Measurements from ENCODE around the gene DBNL.

The DBNL gene

GRCh38 chr7:44061645-44062179 is 17.2 kb downstream of the DBNL start:
- DNase-seq (ENCODE audit: low read depth, low spot score), result no peak

DNA sequence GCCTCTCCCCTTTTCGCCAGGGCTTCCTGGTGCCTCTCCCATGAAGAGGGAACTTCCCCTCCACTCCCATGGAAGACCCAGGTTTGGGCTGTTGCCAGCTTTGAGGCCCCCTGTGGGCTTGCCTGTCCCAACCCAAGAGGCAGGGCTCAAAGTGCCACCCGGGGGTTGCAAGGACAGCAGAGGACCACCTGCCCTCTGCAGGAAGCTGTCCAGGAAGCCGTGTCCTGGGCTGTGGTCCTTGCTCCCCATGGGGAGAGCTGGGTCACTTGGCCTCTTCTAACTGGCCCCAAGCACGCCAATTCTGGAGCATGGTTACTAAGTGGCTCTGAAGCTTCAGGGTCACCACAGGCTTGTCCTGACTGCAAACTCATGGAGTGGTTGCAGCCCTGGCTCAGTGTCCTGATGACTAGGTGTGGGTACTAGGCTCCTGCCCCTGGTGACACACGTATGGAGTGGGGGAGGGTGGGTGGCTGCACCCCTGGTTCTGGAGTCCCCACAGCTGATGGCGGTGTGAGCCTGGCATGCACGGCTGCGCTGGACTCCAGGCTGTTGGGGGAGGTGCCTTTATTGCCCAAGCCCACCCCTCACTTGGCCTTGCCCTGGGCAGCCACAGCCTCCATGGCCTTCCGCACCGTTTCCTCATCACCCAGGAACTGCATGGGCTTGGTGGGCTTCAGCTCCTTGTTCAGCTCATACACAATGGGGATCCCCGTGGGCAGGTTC is 17.8 kb downstream of the DBNL start:
- DNase-seq (ENCODE audit: low read depth, low spot score), result no peak

DNA sequence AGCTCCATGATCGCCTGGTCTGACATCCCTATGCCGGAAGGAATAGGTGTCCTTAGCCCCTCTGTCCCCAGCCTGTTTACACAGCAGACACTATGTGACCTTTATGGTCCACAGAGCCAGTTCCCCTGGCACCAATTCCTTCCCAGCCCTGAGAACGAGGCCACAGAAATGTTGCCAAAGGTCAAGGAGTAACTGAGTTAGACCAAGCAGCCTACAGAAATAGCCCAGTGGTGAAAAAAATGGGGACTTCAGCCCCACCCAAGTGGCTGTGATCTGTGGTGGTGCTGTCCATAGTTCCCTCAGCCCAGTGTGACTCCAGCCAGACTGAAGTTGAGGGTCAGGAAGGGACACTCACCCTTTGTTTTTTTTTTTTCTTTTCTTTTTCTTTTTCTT is 18.4 kb downstream of the DBNL start:
- DNase-seq (ENCODE audit: low read depth, low spot score), result no peak

- no peak for DNase-seq (ENCODE audit: low read depth, low spot score)
Observed at GRCh38 chr7:44063547-44063893, 19.0 kb downstream of the DBNL start.

- no peak for DNase-seq (ENCODE audit: low read depth, low spot score)
Observed at GRCh38 chr7:44063894-44064651, 19.6 kb downstream of the DBNL start.

- no peak for DNase-seq (ENCODE audit: low read depth, low spot score)
Observed at GRCh38 chr7:44064791-44065430, 20.4 kb downstream of the DBNL start.

- no peak for DNase-seq (ENCODE audit: low read depth, low spot score)
Observed at GRCh38 chr7:44065431-44066110, 21.1 kb downstream of the DBNL start, which contains the start of gene PGAM2. Gene PGAM2 (minus strand): TSS chr7:44065567. CDS start chr7:44065529, 38 bp downstream.

DNA sequence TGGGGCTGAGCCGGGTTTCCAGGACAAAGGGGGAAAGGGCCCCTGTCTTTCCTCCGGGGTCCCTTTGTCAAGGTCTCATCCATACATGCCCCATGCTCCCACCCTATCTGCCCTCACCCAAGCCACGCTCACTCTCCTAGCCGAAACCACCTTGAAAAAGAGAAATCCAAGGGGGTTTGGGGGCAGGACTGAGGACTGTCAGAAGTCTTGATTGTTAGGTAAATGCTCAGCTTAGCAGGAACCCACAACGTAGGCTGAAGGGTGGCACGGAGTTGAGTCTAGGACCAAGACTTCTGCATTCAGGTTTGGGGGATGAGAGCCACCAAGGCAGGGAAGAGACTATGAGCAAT is 21.6 kb downstream of the DBNL start:
- no peak for DNase-seq (ENCODE audit: low read depth, low spot score)

GRCh38 chr7:44066494-44067063 is 22.1 kb downstream of the DBNL start:
- DNase-seq (ENCODE audit: low read depth, low spot score), result no peak

DNA sequence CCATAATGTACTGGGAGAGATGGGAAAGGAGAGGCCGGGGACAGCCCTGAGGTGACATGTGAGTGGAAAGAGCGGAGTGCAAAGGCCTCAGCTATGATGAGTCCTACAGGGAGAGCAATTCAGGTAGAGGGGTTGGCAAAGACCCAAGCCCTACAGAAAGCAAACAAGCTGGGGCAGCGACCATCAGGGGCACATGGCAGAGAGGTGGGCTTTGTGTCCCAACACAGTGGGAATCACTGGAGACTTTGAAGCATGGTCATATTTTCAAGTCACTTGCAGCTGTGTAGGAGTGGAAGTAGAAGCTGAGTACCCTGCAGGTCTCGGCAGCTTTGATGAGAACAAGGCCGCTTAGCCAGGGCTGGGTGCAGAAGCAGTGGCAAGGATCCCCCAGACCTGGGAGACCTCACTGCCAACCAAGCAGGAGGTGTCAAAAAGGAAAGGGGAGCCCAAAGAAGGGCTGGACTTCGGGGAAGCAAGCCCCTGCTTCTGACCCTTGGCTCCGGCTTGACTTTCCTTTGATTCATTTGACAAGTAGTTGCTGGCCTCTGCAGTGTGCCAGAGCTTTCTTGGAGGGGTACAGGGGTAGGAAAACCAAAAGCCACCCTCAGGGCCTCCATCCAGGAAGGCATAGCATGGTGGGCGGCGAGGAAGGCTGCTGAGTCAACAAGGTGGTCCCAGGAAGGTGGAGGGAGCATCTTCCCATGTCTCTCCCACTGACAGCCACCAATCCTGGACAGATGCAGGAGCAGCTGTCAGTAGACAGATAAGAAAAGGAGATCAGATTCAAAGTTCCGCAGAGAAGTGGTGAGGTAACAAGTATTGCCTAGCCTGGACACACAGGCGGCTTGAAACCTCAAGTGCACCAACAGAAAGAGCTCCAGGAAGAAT is 22.8 kb downstream of the DBNL start:
- no peak for DNase-seq (ENCODE audit: low read depth, low spot score)

- DNase-seq (ENCODE audit: low read depth, low spot score), result no peak
Observed at GRCh38 chr7:44068054-44068453, 23.6 kb downstream of the DBNL start.

DNA sequence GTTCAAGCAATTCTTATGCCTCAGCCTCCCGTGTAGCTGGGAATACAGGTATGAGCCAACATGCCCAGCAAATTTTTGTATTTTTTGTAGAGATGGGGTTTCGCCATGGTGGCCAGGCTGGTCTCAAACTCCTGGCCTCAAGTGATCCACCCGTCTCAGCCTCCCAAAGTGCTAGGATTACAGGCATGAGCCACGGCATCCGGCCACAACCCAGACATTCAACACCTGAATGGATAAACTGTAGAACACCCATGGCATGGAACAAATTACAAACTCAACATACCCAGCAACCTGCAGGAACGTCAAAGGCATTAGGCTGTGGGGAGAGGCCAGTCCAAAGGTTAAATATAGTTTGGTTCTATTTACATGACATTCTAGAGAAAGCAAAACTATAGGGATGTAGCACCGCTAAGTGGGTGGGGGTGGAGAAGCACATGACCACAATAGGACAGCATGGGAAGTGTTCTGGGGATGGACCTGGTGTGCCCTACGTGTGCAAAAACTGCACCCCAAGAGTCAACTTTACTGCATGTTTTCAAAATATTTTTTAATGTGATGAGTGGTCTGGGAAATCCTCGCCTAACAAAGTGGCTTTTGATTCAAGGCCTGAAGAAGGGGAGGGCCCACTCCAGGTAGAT is 27.3 kb downstream of the DBNL start:
- DNase-seq (ENCODE audit: low read depth, low spot score), result no peak

GRCh38 chr7:44072364-44073231 is 28.1 kb downstream of the DBNL start:
- no peak for DNase-seq (ENCODE audit: low read depth, low spot score)

DNA sequence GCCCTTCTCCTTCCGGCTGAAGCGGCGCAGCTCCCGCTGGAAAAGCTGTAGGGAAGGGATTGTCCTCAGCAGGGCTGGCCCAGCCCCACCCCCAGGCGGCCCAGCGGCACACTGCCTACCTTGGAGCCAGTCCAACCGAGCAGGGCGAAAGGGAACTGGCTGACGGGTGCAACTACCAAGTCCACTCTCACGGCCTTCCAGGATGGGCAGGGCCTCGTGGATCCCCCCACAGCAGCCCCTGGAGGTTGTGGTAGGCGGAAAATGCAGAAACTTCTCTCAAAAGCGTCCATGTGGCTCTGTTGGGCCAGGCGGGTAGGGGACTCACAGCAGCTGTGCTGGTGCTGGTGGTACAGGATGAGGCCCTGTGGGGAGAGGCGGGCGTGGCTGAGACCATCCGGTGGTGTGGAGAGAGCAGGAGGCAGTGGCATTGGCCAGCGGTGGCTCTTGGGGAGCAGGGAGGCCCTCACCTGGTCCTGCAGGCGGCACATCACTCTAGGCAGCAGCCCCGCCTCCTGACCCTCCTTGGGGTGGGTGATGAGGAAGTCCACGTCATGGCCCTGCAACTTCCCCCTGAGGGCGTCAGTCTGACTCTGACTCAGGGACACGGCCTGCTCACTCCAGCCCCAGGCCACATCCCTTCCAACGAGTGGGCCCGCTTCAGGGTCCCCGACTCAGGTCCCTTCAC is 29.3 kb downstream of the DBNL start:
- DNase-seq (ENCODE audit: low read depth, low spot score), result peak; percentile 12

DNA sequence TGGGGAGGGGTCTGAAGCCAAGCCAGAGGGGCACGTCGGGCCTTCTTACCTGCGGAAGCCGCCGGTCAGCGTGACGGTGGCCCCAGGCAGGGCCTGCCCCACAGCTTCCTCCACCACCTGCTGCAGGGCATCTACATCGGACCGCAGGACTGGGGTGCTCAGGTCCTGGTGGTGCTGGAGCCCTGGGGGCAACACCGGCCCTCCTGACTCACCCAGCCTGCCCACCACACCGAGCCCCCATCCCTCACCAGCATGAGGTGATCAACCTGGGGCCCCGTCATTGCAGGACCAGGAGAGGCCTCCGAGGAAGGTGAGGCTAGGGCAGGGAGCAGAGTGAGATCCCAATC is 29.8 kb downstream of the DBNL start:
- DNase-seq (ENCODE audit: low read depth, low spot score), result no peak

- no peak for DNase-seq (ENCODE audit: low read depth, low spot score)
Observed at GRCh38 chr7:44075296-44076075, 31.0 kb downstream of the DBNL start.

- no peak for DNase-seq (ENCODE audit: low read depth, low spot score)
Observed at GRCh38 chr7:44076101-44076895, 31.8 kb downstream of the DBNL start.

All from activated naive CD8-positive, alpha-beta T cell treated with anti-CD3 and anti-CD28 coated beads, Interleukin-2, amount 50 U/mL, for 16 hours (primary cell).